Activated CD4-positive, CD25-positive, alpha-beta regulatory T cell treated with anti-CD3 and anti-CD28 coated beads, Interleukin-2, amount 50 U/mL, for 16 hours (primary cell): ENCODE results near the gene BRD3OS.

Experiments used
- DNase-seq: peaks from one replicate; pipeline ENCODE4 v3.0.0-alpha.2; 2020; ENCODE audit warnings: low read depth, low spot score

The BRD3OS gene

GRCh38 chr9:134050726-134051125 lies 25.4 kb downstream of the BRD3OS start:
- no peak for DNase-seq

GRCh38 chr9:134051319-134051718 lies 26.0 kb downstream of the BRD3OS start:
- DNase-seq: no peak

- DNase-seq: no peak
These were observed 27.2 kb downstream of the BRD3OS start for GRCh38 chr9:134052491-134052890.

GRCh38 chr9:134052941-134053340 lies 27.7 kb downstream of the BRD3OS start:
- no peak for DNase-seq

DNA sequence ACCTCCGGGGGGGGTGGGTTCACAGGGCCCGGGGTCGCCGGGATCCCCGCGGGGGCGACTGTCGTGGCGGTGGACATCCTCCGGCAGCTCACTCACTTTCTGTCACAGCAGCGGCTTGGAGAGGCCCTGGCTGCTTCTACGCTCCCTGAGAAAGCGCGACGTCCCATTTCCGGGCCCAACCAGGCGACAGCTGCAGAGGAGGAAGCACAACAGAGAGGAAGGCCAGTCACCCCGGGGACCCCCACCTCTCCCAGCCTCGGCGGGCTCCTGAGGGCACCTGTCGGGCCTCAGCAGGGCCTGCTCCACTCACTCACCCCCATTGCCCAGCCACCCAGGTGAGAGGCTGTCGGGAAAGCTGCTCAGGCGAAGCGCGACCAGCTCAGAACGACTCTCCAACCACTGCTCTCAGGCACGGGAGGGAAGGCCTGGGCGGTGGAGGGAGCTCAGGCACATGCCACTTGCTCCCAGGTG lies 28.2 kb downstream of the BRD3OS start:
- no peak for DNase-seq

DNA sequence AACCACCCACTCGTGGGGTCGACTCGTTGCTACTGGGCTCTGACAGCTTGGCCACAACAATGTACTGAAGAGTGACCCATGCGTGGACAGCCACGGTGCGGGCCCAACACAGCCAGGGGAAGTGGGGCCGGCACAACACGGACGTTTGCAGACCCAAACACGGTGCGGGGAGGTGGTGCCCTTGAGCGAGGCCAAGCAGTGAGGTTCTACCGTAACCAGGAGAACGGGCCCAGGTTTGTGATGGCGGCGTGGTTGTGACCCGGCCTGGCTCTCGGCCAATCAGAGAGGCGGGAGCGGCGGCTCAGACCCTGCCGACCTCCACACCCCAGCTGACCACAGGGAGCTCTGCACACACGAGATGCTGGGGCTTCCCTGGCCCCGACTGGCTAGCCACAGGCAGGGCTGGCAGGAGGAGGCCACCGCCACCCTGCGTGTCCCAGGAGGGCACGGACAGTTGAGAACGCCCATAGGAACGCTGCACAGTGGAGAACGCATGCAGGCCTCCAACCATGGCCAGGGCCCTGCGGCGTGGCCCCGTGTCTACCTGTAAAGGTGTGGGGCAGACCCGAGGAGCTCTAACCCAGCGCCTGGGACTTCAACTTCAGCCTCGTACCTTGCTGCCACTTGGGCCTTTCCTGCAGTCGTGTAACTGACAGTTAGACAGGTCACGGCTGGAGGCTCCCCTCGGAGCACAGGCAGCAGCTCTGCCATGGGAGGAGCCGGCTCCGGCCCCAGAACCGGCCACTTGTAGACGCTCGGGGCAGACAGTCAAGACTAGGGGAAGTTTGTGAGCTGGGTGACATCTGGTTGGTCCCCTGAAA lies 28.9 kb downstream of the BRD3OS start:
- no peak for DNase-seq

- no peak for DNase-seq
These were observed 29.9 kb downstream of the BRD3OS start for GRCh38 chr9:134054891-134055811.

GRCh38 chr9:134055981-134056461 lies 30.7 kb downstream of the BRD3OS start:
- no peak for DNase-seq

- no peak for DNase-seq
These were observed 31.4 kb downstream of the BRD3OS start for GRCh38 chr9:134056483-134057306.

GRCh38 chr9:134057307-134057657 lies 32.0 kb downstream of the BRD3OS start:
- DNase-seq: no peak

GRCh38 chr9:134057751-134058701 lies 32.7 kb downstream of the BRD3OS start:
- DNase-seq: no peak

GRCh38 chr9:134058716-134059115 lies 33.4 kb downstream of the BRD3OS start:
- no peak for DNase-seq

DNA sequence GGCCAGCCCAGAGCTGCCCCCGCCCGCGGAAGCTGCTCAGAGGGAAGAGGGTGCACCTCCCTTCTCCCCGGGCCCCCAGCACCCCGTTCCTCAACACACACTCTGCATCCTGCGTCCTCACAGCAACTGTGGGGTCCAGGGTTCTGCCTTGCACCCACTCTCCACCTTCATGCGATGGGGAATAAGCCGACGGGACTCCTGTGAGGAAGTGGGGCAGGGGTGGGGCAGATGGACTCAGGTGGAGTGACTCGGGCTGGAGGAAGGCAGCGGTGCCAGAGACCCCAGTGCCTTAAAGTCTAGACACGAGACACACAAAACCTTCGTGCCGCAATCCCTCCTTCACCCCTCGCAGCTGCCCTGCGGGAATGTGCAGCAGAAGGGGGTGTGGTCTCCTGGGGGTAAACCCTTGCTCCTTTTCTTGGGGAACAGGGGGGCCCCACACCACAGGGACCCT lies 33.9 kb downstream of the BRD3OS start:
- DNase-seq: no peak

GRCh38 chr9:134059661-134060395 lies 34.5 kb downstream of the BRD3OS start:
- no peak for DNase-seq

GRCh38 chr9:134060546-134060945 lies 35.3 kb downstream of the BRD3OS start:
- no peak for DNase-seq

GRCh38 chr9:134061019-134061687 lies 35.9 kb downstream of the BRD3OS start:
- no peak for DNase-seq

DNA sequence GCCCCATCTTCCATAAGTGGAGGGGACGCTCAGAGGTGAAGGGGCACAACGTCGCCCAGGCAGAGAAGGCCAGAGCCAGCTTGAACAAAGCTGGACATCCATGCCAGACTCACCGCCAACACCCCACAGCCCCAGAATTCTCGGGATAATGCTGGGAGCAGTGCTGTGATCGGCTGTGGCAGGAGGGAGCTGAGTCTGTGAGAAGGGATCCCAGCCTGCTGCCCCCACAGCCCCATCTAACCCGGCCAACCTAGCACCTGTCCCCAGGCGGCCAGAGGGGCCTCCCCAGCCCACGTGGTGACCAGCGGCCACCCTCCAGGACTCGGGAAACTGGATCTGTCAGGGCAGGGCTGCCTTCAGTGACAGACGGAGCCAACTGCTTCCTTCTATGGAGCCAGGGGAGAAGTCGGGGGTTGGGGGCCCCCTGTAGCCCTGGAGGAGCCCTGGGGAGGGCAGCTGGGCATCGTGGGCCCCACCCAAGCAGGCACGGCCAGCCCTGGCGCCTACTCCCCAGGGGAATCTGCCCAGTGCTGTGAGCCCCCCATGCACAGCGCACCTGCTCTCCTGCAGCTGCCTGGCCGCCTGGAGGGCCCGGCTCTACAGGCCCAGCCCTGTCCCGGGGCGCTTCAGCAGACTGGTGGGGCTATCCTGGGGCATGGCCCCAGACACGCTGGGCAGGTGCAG lies 36.5 kb downstream of the BRD3OS start:
- no peak for DNase-seq

DNA sequence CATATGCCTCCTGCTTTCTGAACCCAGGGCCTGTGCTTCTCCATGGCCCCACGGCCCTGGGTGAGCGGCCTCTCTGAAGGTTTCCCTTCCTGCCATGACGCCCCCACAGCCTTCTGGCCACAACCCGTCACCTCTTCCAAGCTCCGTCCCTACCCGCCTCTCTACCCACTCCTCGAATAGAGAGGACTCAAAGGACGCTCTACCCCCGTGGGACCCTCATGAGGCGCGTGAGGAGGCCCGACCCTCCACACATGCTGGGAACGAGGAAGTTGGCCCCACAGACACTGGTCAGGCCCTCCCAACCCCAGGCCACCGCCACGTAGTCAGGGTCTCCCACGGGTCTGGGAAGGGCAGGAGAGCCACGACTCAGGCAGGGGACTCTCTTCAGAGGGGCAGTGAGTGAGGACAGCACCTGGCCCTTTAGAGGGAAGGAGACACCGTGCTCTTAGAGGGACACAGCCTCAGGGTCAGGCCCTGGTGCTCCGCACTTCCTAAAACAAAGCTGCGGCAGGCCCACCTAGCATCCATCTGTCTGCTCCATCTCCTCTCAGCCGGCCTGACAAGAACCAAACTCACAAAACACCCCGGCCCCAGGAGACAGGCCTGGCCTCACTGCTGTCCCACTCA lies 37.3 kb downstream of the BRD3OS start:
- no peak for DNase-seq
